Testis (tissue), 3 donors: ENCODE measurements around the gene PTPRG. TPM values are rescaled to one million over a fixed set of nuclear protein-coding genes. Genes with fewer than 3 reads are reported as not detected.

ENCODE experiments used
- DNase-seq: peaks from one replicate; pipeline ENCODE4 v3.0.0-alpha.2; 2019
- H3K27ac ChIP-seq, 2 donors: fragments of 200-600 bp; sonication (generic); one replicate each; pipeline ENCODE4 v1.5.1; 2019
- H3K27me3 ChIP-seq: fragments of 200-600 bp; sonication (generic); one replicate; pipeline ENCODE4 v1.5.1; 2019
- H3K36me3 ChIP-seq: fragments of 200-600 bp; sonication (generic); one replicate; pipeline ENCODE4 v1.5.1; 2017; ENCODE audit warnings: low read depth; ENCODE audit errors: missing control alignments
- H3K4me1 ChIP-seq: fragments of 200-600 bp; sonication (generic); one replicate; pipeline ENCODE4 v1.5.1; 2019
- H3K4me3 ChIP-seq, 2 donors: fragments of 200-600 bp; sonication (generic); one replicate each; pipeline ENCODE4 v1.5.1; 2017 to 2019
- H3K9me3 ChIP-seq: fragments of 200-600 bp; sonication (generic); one replicate; pipeline ENCODE4 v1.5.1; 2017
- CTCF ChIP-seq, 3 experiments: fragments of 450-650 bp in 2 of 3; fragments of 200-600 bp in 1 of 3; sonication (generic) in 1 of 3; IDR thresholded peaks; one replicate each; pipeline ENCODE4 v1.5.1; 2016 to 2019; ENCODE audit warnings: antibody characterized with exemption in 3 of 3, mild to moderate bottlenecking in 2 of 3, moderate library complexity in 1 of 3
- POLR2A ChIP-seq: fragments of 450-650 bp; IDR thresholded peaks from one replicate; pipeline ENCODE4 v1.6.1; 2017; ENCODE audit warnings: antibody characterized with exemption, mild to moderate bottlenecking, moderate library complexity
- WGBS, 2 donors: methylation state at CpG; one replicate each; pipeline ENCODE4 v1.1.5; 2018; 5-methylcytosine and 5-hydroxymethylcytosine counted together
- intact Hi-C: fragments of 100-400 bp; cut with DNase I; formaldehyde crosslinking; loops from one replicate; pipeline ENCODE4 v1.15.1; 2023; ENCODE audit warnings: low total_unique reads
- polyA plus RNA-seq: library from polyadenylated mRNA; stranded (reverse); fragments of 350-450 nt; fragmentation: Illumina TruSeq; extraction: RNeasy Lipid Tissue Mini Kit (QIAGEN cat#74804); gene quantifications from one replicate; pipeline ENCODE4 v1.2.3, GENCODE V29; 2014; ENCODE audit warnings: low read depth, low replicate concordance; ENCODE audit not compliant: insufficient read depth
- total RNA-seq, 2 donors: library from RNA; depleted of rRNA; stranded (reverse); fragments of >200 nt; gene quantifications; one replicate each; pipeline ENCODE4 v1.2.3, GENCODE V29; 2016

The PTPRG gene
- total and polyA plus RNA-seq, 3 donors from 2014 or later, result 26.3 to 107 (median 75.4) TPM

- intact Hi-C loops, result no loop called here
- no peak for TF ChIP-seq POLR2A
- no peak for TF ChIP-seq CTCF (IDR thresholded peaks at IDR 0.05)
- H3K9me3 ChIP-seq, result no peaks in the 10 kb centered on the region
- H3K4me1 ChIP-seq, result peaks cover 5% of the 10 kb centered on the region
- no peak overlapping the region for H3K4me3 ChIP-seq
- no peak for DNase-seq
- H3K27ac ChIP-seq, result peak overlapping the region; percentile 64 to 81
- no peaks in the 10 kb centered on the region for H3K36me3 ChIP-seq
- H3K27me3 ChIP-seq, result no peaks in the 10 kb centered on the region
Observed at GRCh38 chr3:62266668-62267283, 705.4 kb downstream of the PTPRG start.

GRCh38 chr3:62276658-62277180, 715.3 kb downstream of the PTPRG start:
- TF ChIP-seq CTCF (IDR thresholded peaks at IDR 0.05) (no peak), POLR2A (no peak)
- H3K36me3 ChIP-seq, result no peaks in the 10 kb centered on the region
- intact Hi-C loops, result no loop called here
- DNase-seq, result no peak
- no peaks in the 10 kb centered on the region for H3K27me3 ChIP-seq
- H3K4me1 ChIP-seq, result no peaks in the 10 kb centered on the region
- H3K4me3 ChIP-seq, result no peak overlapping the region
- no peaks in the 10 kb centered on the region for H3K9me3 ChIP-seq
- 89 to 94% methylated on average over 2 of the region's 2 CpGs for WGBS, 2 donors
- peak overlapping the region in 1 of 2 donors; percentile 14 for H3K27ac ChIP-seq

GRCh38 chr3:62277450-62277849, 716.1 kb downstream of the PTPRG start:
- TF ChIP-seq POLR2A (no peak), CTCF (IDR thresholded peaks at IDR 0.05) (no peak)
- no peak for DNase-seq
- 92% methylated on average over 3 of the region's 3 CpGs for WGBS, 2 donors
- intact Hi-C loops, result no loop called here
- H3K27ac ChIP-seq, result peak overlapping the region in 1 of 2 donors; percentile 56
- no peaks in the 10 kb centered on the region for H3K4me1 ChIP-seq
- H3K27me3 ChIP-seq, result no peaks in the 10 kb centered on the region
- H3K36me3 ChIP-seq, result no peaks in the 10 kb centered on the region
- H3K9me3 ChIP-seq, result no peaks in the 10 kb centered on the region
- no peak overlapping the region for H3K4me3 ChIP-seq

GRCh38 chr3:62277986-62278385, 716.6 kb downstream of the PTPRG start:
- Histone ChIP-seq H3K27me3 (no peaks in the 10 kb centered on the region), H3K36me3 (no peaks in the 10 kb centered on the region), H3K4me3 (no peak overlapping the region), H3K27ac (peak overlapping the region in 1 of 2 donors; percentile 56), H3K9me3 (no peaks in the 10 kb centered on the region), H3K4me1 (no peaks in the 10 kb centered on the region)
- TF ChIP-seq CTCF (IDR thresholded peaks at IDR 0.05) (no peak), POLR2A (no peak)
- DNase-seq, result no peak
- intact Hi-C loops, result no loop called here

GRCh38 chr3:62281726-62282125, 720.4 kb downstream of the PTPRG start:
- TF ChIP-seq POLR2A, result no peak
- TF ChIP-seq CTCF (IDR thresholded peaks at IDR 0.05), result no peak
- Histone ChIP-seq H3K36me3 (no peaks in the 10 kb centered on the region), H3K27ac (no peak overlapping the region), H3K27me3 (no peaks in the 10 kb centered on the region), H3K4me1 (no peaks in the 10 kb centered on the region), H3K4me3 (no peak overlapping the region), H3K9me3 (no peaks in the 10 kb centered on the region)
- intact Hi-C loops, result no loop called here
- no peak for DNase-seq
- 66 to 81% methylated on average over 1 of the region's 1 CpG for WGBS, 2 donors
